Fibroblast of villous mesenchyme (primary cell): ENCODE results near the gene COL4A2. TPM values are rescaled to one million over a fixed set of nuclear protein-coding genes. Genes with fewer than 3 reads are reported as not detected.
A peak's percentile ranks its signal among the peaks of the same experiment; 100 is the strongest.

ENCODE experiments used
- DNase-seq: peaks from one replicate; pipeline ENCODE4 v3.0.0-alpha.2; 2010; ENCODE audit warnings: low read depth
- H3K4me3 ChIP-seq: 2 replicates; pipeline ENCODE4 v1.5.1; 2011; ENCODE audit warnings: low read depth, mild to moderate bottlenecking, low read length
- CTCF ChIP-seq: IDR thresholded peaks from 2 replicates; pipeline ENCODE4 v1.5.1; 2012; ENCODE audit warnings: low read depth, mild to moderate bottlenecking, low read length; ENCODE audit not compliant: insufficient read depth
- total RNA-seq: library from RNA; depleted of rRNA; stranded (reverse); fragments of >200 nt; gene quantifications from 2 replicates; pipeline ENCODE4 v1.2.3, GENCODE V29; 2012

COL4A2 gene
- total RNA-seq, 1 donor: 756 TPM

- TF ChIP-seq CTCF: no peak
- DNase-seq: no peak
- H3K4me3 ChIP-seq: no peak overlapping the region
These were observed 43.4 kb downstream of the COL4A2 start for GRCh38 chr13:110350509-110350908.

DNA sequence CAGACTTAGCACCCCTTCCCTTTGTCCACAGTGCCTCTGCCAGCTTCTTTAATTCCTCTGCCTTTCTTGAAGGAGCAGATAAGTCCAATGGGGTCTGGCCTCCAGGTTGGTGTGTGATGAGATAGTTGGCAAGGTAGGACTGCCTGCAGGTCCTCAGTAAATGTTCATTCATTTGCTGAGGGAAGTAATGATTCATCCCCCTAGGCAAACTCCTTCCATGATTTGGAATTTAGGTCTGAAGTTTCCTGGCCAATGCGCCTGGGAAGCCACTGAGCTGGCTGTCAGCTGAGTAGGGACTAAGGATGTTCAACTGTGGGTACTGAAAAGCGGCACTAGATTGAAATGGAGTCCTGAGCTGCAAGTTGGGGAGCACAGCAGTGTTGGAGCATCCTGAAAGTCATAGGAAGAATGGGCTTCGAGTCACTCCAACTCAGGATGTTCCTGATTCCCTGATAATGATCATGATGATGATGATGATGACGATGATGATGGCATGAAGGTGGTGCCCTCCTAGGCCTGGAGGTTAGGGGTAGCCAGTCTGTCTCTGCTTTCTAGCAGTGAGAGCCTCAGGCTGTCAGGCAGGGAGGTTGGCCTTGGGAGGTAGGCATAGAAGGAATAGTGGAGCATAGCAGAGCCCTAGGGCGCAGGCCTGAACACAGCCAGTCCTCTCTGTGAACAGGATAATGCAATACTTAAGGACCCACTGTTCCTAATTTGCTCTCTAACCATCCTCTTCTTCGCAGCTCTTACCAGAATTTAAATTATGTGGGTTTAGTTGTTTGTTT is 44.7 kb downstream of the COL4A2 start:
- no peak overlapping the region for H3K4me3 ChIP-seq
- TF ChIP-seq CTCF: no peak
- DNase-seq: no peak

GRCh38 chr13:110352735-110353134 is 45.7 kb downstream of the COL4A2 start:
- H3K4me3 ChIP-seq: no peak overlapping the region
- DNase-seq: no peak
- TF ChIP-seq CTCF: peak; percentile 34

GRCh38 chr13:110353339-110353977 is 46.4 kb downstream of the COL4A2 start:
- no peak for TF ChIP-seq CTCF
- DNase-seq: no peak
- no peak overlapping the region for H3K4me3 ChIP-seq

DNA sequence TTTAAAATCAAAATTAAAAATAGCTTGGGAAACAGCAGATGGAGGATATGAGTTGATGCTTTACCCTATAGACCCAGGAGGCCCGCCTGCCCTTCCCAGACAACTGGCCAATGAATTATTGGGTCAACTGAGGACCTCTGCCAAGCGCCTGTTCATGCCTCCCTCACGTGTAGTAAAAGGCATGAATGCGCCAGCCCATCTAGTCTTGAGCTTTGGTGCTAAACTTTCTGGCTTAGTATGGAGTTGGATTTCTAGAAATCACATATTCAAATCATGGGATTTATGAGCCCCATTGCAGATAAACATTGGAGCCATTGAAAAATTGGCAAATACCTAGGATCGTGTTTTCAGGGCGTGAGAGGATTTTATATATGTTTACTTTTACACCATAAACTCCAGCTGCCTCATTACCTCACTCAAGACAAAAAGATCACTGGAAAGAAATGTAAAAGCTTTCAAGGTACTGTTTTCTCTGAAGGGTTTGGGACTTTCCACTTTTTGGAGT is 47.1 kb downstream of the COL4A2 start:
- TF ChIP-seq CTCF: no peak
- H3K4me3 ChIP-seq: no peak overlapping the region
- DNase-seq: peak; percentile 83

- DNase-seq: no peak
- no peak for TF ChIP-seq CTCF
- no peak overlapping the region for H3K4me3 ChIP-seq
These were observed 47.8 kb downstream of the COL4A2 start for GRCh38 chr13:110354715-110355473.
